ENCODE data around the gene MED26. TPM values are rescaled to one million over a fixed set of nuclear protein-coding genes. Genes with fewer than 3 reads are reported as not detected.
"Not testable (repeated sequence)": the region's sequence is repeated elsewhere in the genome, so short reads cannot be mapped to it uniquely, and the experiment has no call there.

Gene MED26
- total and polyA plus RNA-seq, 9 of the 15 experiments (the other 6 are each of a cell fraction or from before 2014, with no cell fraction given): 0.71 to 15.1 (median 6.2) TPM

- TF ChIP-seq CREB5 (CRISPR knock-in tag; IDR thresholded peaks at IDR 0.05): no peak
Measured at GRCh38 chr19:16544473-16545231, 83.4 kb downstream of the MED26 start (continued).

GRCh38 chr19:16543734-16544133 lies 84.3 kb downstream of the MED26 start:
- Histone ChIP-seq H3K4me1 (replicated peaks in 1 of 2; ENCODE audit: control insufficient read depth in 2 of 2, insufficient read depth in 2 of 2, low read length in 2 of 2) (peaks cover 5 to 10% of the 10 kb centered on the region in 2 experiments; a peak in 4 of 5 replicates), H3K79me2 (ENCODE audit: control insufficient read depth, insufficient read depth, low read length) (peaks cover 56% of the 10 kb centered on the region), H3K4me3 (peak overlapping the region; percentile 91), H3K9ac (ENCODE audit: insufficient read depth in 1 of 2, low read depth in 2 of 2, low read length in 2 of 2) (peak overlapping the region in 1 of 2 experiments; percentile 90; a peak in 2 of 4 replicates), H3K36me3 (ENCODE audit: control insufficient read depth, insufficient read depth, low read length) (peaks cover 28% of the 10 kb centered on the region; the same call in 2 of the 3 replicates)
- WGBS (ENCODE audit: insufficient coverage, low coverage, missing lambda C conversion rate): 52% methylated on average over 6 of the region's 6 CpGs
- H3K9me3 ChIP-seq (replicated peaks; ENCODE audit: control insufficient read depth, insufficient read depth, low read depth, low read length); H3K27me3 ChIP-seq (ENCODE audit: control insufficient read depth in 2 of 2, insufficient read depth in 2 of 2, low read length in 2 of 2); FAIRE-seq; H3K9me1 ChIP-seq (ENCODE audit: control insufficient read depth, insufficient read depth, low read length); H3K27ac ChIP-seq (ENCODE audit: extremely low read depth, low read depth, low read length); DNase-seq (ENCODE audit: extremely low read depth in 1 of 4, low spot score in 3 of 4); ATAC-seq; H3K4me2 ChIP-seq (ENCODE audit: insufficient read depth, low read length); CTCF ChIA-PET (ENCODE audit: low intra/inter-chr PET ratio); BruUV-seq (replicated peaks); in situ Hi-C loops (cut with MboI); H2AFZ ChIP-seq (ENCODE audit: low read depth, low read length); H4K20me1 ChIP-seq (replicated peaks; ENCODE audit: control insufficient read depth, insufficient read depth, low read length): not testable (repeated sequence)
- intact Hi-C loops (cut with micrococcal nuclease): loop anchor here (1.0 to 10.0 kb wide), 2 partner anchors 28 to 81 kb away; partner anchors contain the start of gene MED26
- POLR2A ChIA-PET: interaction anchor here (0.7 to 1.3 kb wide), 5 partner anchors 8 to 97 kb away, joined by 3 to 4 read pairs (median 3); no protein-coding TSS in a partner anchor

All from K562 (cell line).